HAP-1 (cell line): ENCODE measurements around the gene CALB2.

Source experiments
- DNase-seq, 2 experiments: peaks; one replicate each; pipeline ENCODE4 v3.0.0-alpha.2; 2016 to 2020; ENCODE audit warnings: low spot score in 2 of 2
- H3K27me3 ChIP-seq: fragments of 250-450 bp; sonication (Bioruptor Pico); 2 replicates; pipeline ENCODE4 v1.5.1; 2020; ENCODE audit warnings: low read depth, mild to moderate bottlenecking, moderate library complexity
- H3K36me3 ChIP-seq: fragments of 250-450 bp; sonication (Bioruptor Pico); replicated peaks from 2 replicates; pipeline ENCODE4 v1.5.1; 2020; ENCODE audit warnings: mild to moderate bottlenecking
- H3K4me1 ChIP-seq: fragments of 250-450 bp; sonication (Bioruptor Pico); 2 replicates; pipeline ENCODE4 v1.5.1; 2020; ENCODE audit warnings: mild to moderate bottlenecking
- H3K4me3 ChIP-seq: fragments of 250-450 bp; sonication (Bioruptor Pico); 2 replicates; pipeline ENCODE4 v1.5.1; 2020; ENCODE audit warnings: mild to moderate bottlenecking, moderate library complexity
- H3K9me3 ChIP-seq: fragments of 250-450 bp; sonication (Bioruptor Pico); 2 replicates; pipeline ENCODE4 v1.5.1; 2020; ENCODE audit warnings: mild to moderate bottlenecking, moderate library complexity
- in situ Hi-C: fragments of 300-500 bp; cut with MboI; formaldehyde crosslinking; loops from 3 replicates; pipeline ENCODE4 v1.14.3; 2020; ENCODE audit warnings: low sequenced_read_pairs, inconsistent platforms, mixed read lengths

The CALB2 gene

DNA sequence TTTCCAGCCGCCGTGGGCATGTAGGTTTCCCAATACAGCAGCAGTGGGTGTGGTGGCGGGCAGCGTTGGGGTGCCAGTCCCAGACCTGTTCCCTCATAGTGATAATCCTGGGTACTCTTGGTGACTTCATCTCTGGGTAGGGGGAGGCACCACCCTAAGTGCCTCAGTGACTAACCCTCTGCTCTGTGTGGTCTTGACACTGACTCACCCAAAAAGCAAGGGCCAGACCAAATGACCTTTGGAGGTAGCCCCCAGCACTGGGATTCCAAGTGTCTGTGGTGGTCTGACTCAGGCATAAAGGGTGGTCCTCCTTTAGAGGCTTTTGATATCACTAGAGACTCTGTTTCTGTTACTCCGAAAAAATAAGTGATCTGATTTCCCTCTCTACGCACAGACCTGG, 908 bp downstream of the CALB2 start:
- DNase-seq: no peak
- peaks cover 4% of the 10 kb centered on the region; the same call in 1 of the 2 replicates for H3K27me3 ChIP-seq
- in situ Hi-C loops: no loop called here
- no peaks in the 10 kb centered on the region for H3K4me1 ChIP-seq
- no peaks in the 10 kb centered on the region for H3K9me3 ChIP-seq
- H3K4me3 ChIP-seq: no peak overlapping the region
- no peaks in the 10 kb centered on the region for H3K36me3 ChIP-seq

GRCh38 chr16:71360378-71360777, 1.9 kb downstream of the CALB2 start:
- H3K4me3 ChIP-seq: no peak overlapping the region
- H3K36me3 ChIP-seq: no peaks in the 10 kb centered on the region
- H3K27me3 ChIP-seq: no peaks in the 10 kb centered on the region
- DNase-seq: no peak
- no peaks in the 10 kb centered on the region for H3K9me3 ChIP-seq
- H3K4me1 ChIP-seq: no peaks in the 10 kb centered on the region
- in situ Hi-C loops: no loop called here

DNA sequence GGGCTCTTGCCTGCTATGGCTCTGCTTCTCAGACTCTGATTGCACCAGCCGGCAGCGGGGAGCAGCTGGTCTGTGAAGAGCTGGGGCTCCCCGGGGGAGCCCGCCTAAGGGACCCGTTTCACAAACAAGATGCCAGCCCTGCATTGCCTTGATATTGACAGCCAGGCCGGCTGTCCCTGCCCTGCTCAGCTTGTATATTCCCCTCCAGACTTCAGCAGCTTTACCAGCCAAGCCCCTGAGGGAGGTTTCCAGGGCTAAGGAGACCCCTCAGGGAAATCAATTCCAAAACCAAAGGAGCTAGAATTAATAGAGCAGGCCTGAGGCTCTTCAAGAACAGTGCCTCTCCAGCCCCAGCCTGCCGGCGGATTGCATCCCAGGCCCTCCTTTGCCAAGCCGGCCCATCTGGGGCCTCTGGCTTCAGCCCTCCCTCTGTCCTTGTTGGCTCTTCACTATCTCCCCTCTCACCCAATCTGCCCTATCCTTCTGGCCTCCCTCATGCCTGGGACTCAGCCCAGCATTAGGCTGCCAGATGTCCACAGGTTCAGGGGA, 5.7 kb downstream of the CALB2 start:
- Histone ChIP-seq H3K9me3 (no peaks in the 10 kb centered on the region), H3K36me3 (no peaks in the 10 kb centered on the region), H3K4me3 (no peak overlapping the region), H3K27me3 (peaks cover 11% of the 10 kb centered on the region), H3K4me1 (no peaks in the 10 kb centered on the region)
- in situ Hi-C loops: no loop called here
- DNase-seq: no peak

GRCh38 chr16:71365021-71365420, 6.5 kb downstream of the CALB2 start:
- no peak overlapping the region for H3K4me3 ChIP-seq
- no peaks in the 10 kb centered on the region for H3K9me3 ChIP-seq
- H3K4me1 ChIP-seq: no peaks in the 10 kb centered on the region
- DNase-seq: no peak
- in situ Hi-C loops: no loop called here
- H3K27me3 ChIP-seq: peaks cover 19% of the 10 kb centered on the region
- H3K36me3 ChIP-seq: no peaks in the 10 kb centered on the region

DNA sequence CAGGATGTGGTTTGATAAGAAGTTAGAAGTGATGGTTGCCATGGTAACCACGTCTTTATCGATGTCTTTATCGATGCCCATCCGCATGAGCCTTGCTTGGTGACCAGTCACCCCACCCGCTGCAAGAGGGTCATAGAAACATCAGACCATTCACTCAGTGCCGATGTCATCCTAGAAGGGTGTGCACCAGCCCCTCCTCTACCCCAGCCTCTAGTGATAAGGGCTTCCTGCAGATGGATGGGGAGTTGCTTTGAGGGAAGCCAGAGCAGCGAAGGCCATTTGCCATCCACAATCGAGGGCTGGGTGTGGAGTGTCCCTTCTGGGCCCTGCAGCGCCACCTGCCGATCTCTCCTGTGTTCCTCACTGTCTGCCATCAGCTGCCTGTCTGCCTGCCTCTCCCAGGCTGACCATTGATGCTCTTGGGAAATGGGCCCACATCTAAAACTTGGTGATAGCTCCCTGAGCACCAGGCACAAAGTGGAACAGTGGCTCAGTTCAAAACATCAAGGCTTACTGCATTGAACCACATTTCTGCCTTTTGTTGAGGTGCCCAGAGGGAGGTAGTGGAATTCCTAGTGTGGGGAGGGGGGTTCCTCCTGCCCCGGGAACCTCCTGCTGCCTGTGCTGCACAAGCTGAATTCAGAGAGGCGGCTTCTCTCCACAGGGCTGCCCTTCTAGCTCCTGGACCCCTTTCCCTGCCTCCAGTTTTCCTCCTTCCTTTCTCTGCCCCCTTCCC, 8.9 kb downstream of the CALB2 start:
- Histone ChIP-seq H3K36me3 (no peaks in the 10 kb centered on the region), H3K9me3 (no peaks in the 10 kb centered on the region), H3K27me3 (peaks cover 24% of the 10 kb centered on the region), H3K4me1 (no peaks in the 10 kb centered on the region), H3K4me3 (no peak overlapping the region)
- in situ Hi-C loops: no loop called here
- peak; percentile 11 to 82 for DNase-seq

GRCh38 chr16:71368958-71369357, 10.4 kb downstream of the CALB2 start:
- in situ Hi-C loops: no loop called here
- no peaks in the 10 kb centered on the region for H3K36me3 ChIP-seq
- H3K4me3 ChIP-seq: no peak overlapping the region
- no peaks in the 10 kb centered on the region for H3K9me3 ChIP-seq
- H3K4me1 ChIP-seq: no peaks in the 10 kb centered on the region
- DNase-seq: no peak
- H3K27me3 ChIP-seq: peaks cover 30% of the 10 kb centered on the region

GRCh38 chr16:71369494-71369893, 11.0 kb downstream of the CALB2 start:
- no peak for DNase-seq
- peaks cover 31% of the 10 kb centered on the region for H3K27me3 ChIP-seq
- H3K4me3 ChIP-seq: no peak overlapping the region
- no peaks in the 10 kb centered on the region for H3K9me3 ChIP-seq
- H3K4me1 ChIP-seq: no peaks in the 10 kb centered on the region
- no peaks in the 10 kb centered on the region for H3K36me3 ChIP-seq
- in situ Hi-C loops: no loop called here

DNA sequence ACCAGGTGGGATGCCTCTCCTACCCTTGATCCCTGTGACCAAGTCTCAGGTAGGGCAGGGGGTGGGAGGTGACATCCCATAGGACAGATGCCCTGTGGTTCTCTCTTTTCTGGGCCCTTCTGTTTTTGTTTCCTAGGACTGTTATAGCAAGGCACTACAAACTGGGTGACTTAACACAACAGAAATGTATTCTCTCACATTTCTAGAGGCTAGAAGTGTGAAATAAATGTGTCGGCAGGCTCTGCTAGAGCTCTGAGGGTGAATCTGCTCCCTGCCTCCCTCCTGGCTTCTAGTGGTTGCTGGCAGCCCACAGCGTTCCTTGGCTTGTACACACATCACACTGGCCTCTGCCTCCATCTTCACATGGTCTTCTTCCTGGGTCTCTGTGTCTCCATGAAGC, 12.7 kb downstream of the CALB2 start:
- in situ Hi-C loops: no loop called here
- Histone ChIP-seq H3K4me3 (no peak overlapping the region), H3K4me1 (no peaks in the 10 kb centered on the region), H3K36me3 (no peaks in the 10 kb centered on the region), H3K27me3 (peaks cover 31% of the 10 kb centered on the region), H3K9me3 (no peaks in the 10 kb centered on the region)
- no peak for DNase-seq

DNA sequence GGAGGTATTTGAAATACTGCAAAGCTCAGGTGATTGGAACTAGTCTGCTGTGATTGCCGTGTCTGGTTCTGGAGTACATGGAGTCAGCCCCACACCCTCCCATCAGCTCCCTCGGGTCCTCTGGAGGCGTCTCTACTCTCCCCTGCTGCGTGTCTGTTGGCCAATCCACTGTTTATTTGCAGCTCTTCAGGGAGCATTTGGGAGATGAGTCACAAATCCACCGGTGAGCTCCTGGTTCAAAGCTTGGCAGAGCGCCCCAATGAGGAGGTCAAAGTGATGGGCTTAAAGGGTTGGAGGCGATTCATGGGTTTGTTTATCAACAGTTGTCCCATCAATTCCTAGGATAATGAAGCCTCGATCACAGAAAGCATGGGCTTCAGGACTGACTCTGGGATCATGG, 14.6 kb downstream of the CALB2 start:
- Histone ChIP-seq H3K9me3 (no peaks in the 10 kb centered on the region), H3K27me3 (peaks cover 31% of the 10 kb centered on the region), H3K4me3 (no peak overlapping the region), H3K4me1 (no peaks in the 10 kb centered on the region), H3K36me3 (no peaks in the 10 kb centered on the region)
- in situ Hi-C loops: no loop called here
- no peak for DNase-seq

DNA sequence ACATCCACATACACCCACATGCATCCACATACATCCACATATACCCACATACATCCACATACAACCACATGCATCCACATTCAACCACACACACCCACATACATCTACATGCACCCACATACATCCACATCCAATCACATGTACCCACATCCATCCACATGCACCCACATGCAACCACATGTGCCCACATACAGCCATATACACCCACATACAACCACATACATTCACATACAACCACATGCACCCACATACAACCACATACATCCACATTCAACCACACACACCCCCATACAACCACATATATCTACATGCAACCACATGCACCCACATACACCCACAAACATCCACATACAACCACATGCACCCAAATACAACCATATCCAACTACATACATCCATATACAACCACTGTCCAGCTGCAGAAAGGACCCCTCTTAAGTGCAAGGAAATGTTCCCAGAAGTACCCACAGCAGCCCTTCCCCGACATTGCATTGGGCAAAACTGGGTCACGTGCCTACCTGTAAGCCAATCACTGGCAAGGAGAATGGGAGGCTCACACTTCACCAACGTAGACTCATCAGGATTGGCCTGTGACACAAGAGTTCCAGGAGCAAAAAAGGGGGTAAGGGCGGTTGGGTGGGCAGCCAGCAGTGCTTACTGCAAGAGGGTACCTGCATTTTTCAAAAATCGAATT, 18.1 kb downstream of the CALB2 start:
- in situ Hi-C loops: no loop called here

DNA sequence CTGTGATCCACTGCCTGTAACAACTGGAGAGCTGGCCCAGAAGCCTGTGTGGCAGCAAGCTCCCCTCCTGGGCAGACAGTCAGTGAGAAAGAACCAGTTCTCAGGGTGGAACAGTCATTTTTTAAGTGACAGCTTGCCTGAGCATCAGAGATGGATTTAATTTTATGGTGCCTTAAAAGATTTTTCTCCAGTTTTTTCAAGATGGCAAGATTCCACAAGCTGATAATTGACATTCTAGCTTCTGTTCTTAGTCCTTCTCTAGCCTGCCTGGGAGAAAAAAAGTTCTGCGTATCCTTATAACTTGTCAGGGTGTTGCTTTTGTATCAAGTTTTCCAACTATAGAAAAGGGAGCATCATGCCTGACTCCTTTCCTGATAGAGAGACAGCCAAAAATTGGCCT, 21.2 kb downstream of the CALB2 start:
- Histone ChIP-seq H3K9me3 (no peaks in the 10 kb centered on the region), H3K4me1 (no peaks in the 10 kb centered on the region), H3K4me3 (no peak overlapping the region), H3K36me3 (no peaks in the 10 kb centered on the region), H3K27me3 (peaks cover 2% of the 10 kb centered on the region; the same call in 1 of the 2 replicates)
- in situ Hi-C loops: no loop called here
- no peak for DNase-seq

More for the DNA sequence above, 18.1 kb downstream of the CALB2 start:
- H3K4me1 ChIP-seq: no peaks in the 10 kb centered on the region
- no peak for DNase-seq
- H3K36me3 ChIP-seq: no peaks in the 10 kb centered on the region
- peaks cover 8% of the 10 kb centered on the region; the same call in 1 of the 2 replicates for H3K27me3 ChIP-seq
- no peak overlapping the region for H3K4me3 ChIP-seq
- no peaks in the 10 kb centered on the region for H3K9me3 ChIP-seq

- Histone ChIP-seq H3K4me1 (no peaks in the 10 kb centered on the region), H3K9me3 (no peaks in the 10 kb centered on the region), H3K36me3 (no peaks in the 10 kb centered on the region), H3K4me3 (no peak overlapping the region), H3K27me3 (peaks cover 2% of the 10 kb centered on the region; the same call in 1 of the 2 replicates)
- no peak for DNase-seq
- in situ Hi-C loops: no loop called here
These were observed 22.3 kb downstream of the CALB2 start for GRCh38 chr16:71380831-71381230.

DNA sequence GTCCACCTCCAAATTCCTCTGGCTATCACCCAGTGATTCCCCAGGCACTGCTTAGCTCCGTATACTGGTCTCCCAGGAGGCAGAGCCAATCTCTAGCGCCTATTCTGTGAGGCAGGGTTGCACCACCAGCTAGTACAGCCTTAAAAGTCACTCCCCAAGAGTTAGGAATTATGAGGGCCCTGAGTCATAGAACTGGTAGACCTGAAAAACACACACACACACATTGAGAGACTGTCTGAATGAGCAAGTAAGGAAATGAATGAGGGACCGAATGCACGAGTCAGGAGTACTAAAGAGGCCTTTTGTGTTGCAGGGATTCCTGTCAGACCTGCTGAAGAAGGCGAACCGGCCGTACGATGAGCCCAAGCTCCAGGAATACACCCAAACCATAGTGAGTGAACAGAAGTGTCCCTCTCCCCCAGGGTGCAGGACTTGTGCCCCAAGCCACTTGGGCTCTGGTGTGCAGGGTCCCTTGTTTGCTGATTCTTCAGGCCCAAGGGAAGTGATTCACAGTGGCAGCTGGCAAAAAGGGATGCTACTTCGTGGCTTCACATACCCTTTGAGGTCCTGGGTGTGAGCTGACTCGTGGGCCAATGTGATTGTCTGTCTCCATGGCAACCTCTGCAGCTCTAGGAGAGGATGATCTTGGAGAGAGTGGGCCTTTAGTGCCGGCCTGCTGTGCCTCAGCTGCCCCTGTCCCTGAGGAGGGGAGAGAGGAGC, 24.7 kb downstream of the CALB2 start:
- in situ Hi-C loops: no loop called here
- DNase-seq: no peak
- Histone ChIP-seq H3K27me3 (peaks cover 4% of the 10 kb centered on the region; the same call in 1 of the 2 replicates), H3K9me3 (no peaks in the 10 kb centered on the region), H3K4me3 (no peak overlapping the region), H3K36me3 (no peaks in the 10 kb centered on the region), H3K4me1 (no peaks in the 10 kb centered on the region)
